GM12878 (cell line): ENCODE results near the gene DPAGT1. TPM values are rescaled to one million over a fixed set of nuclear protein-coding genes. Genes with fewer than 3 reads are reported as not detected.

Experiments used
- ATAC-seq: fragments of 200-7000 bp; cut with Tn5 transposase; 3 replicates; pipeline ENCODE4 v1.9.1; 2020; ENCODE audit warnings: mild to moderate bottlenecking, moderate library complexity
- BruUV-seq: library from RNA; stranded (reverse); fragments of 400-500 nt; replicated peaks from 2 replicates; lab custom pipeline; 2021; lab: Mats Ljungman, UMichigan
- CTCF ChIA-PET: fragments of 300-600 bp; sonication (Branson Sonifier 250); formaldehyde crosslinking; extraction: SDS; loops from one replicate; lab custom pipeline; 2021; ENCODE audit warnings: inconsistent platforms; lab: Yijun Ruan, JAX
- POLR2A ChIA-PET: fragments of 350-600 bp; formaldehyde crosslinking; extraction: SDS; loops from one replicate; lab custom pipeline; 2021; ENCODE audit warnings: inconsistent platforms; lab: Charles Lee
- RAD21 ChIA-PET: fragments of 300-600 bp; sonication (Branson Sonifier 250); formaldehyde crosslinking; loops from one replicate; lab custom pipeline; 2023; ENCODE audit warnings: antibody characterized with exemption; ENCODE audit not compliant: unreplicated experiment; lab: Charles Lee
- SMC1A ChIA-PET: fragments of 300-600 bp; sonication (Branson Sonifier 250); formaldehyde crosslinking; loops from one replicate; lab custom pipeline; 2023; ENCODE audit not compliant: unreplicated experiment, uncharacterized antibody; lab: Charles Lee
- DNase-seq: peaks from one replicate; pipeline ENCODE4 v3.0.0-alpha.2; 2011; ENCODE audit warnings: low read depth, low spot score
- FAIRE-seq: peaks from 3 replicates; lab custom pipeline; 2011; peaks lifted over from hg19 to GRCh38; lab: Jason Lieb, UNC
- H2AFZ ChIP-seq: 2 replicates; pipeline ENCODE4 v1.6.0; 2011; ENCODE audit warnings: low read depth, low read length, control low read depth; ENCODE audit not compliant: control insufficient read depth
- H3K27ac ChIP-seq: 2 replicates; pipeline ENCODE4 v1.5.1; 2011; ENCODE audit warnings: control low read depth; ENCODE audit not compliant: control insufficient read depth, insufficient read depth
- H3K27me3 ChIP-seq, 2 experiments: replicated peaks in 1 of 2; 2 replicates each; pipeline versions ENCODE4 v1.6.0 to v1.6.1; 2011; ENCODE audit warnings: low read length in 1 of 2; ENCODE audit not compliant: control insufficient read depth in 2 of 2, insufficient read depth in 2 of 2
- H3K36me3 ChIP-seq, 2 experiments: 2 replicates each; pipeline ENCODE4 v1.5.1; 2011; ENCODE audit warnings: low read length in 1 of 2; ENCODE audit not compliant: control insufficient read depth in 2 of 2, insufficient read depth in 2 of 2
- H3K4me1 ChIP-seq: 2 replicates; pipeline ENCODE4 v1.6.1; 2011; ENCODE audit warnings: mild to moderate bottlenecking, low read length, moderate library complexity, mixed read lengths; ENCODE audit not compliant: control insufficient read depth, insufficient read depth
- H3K4me2 ChIP-seq: 2 replicates; pipeline ENCODE4 v1.6.0; 2011; ENCODE audit warnings: control low read depth; ENCODE audit not compliant: control insufficient read depth, insufficient read depth
- H3K4me3 ChIP-seq: fragments of 200-600 bp; sonication (generic); 2 replicates; pipeline ENCODE4 v1.5.1; 2016
- H3K79me2 ChIP-seq: 2 replicates; pipeline ENCODE4 v1.6.0; 2011; ENCODE audit warnings: low read length; ENCODE audit not compliant: control insufficient read depth, insufficient read depth
- H3K9ac ChIP-seq: 2 replicates; pipeline ENCODE4 v1.8.0; 2011; ENCODE audit warnings: low read length, control low read depth, mixed read lengths; ENCODE audit not compliant: control insufficient read depth, insufficient read depth
- H3K9me3 ChIP-seq: replicated peaks from 3 replicates; pipeline ENCODE4 v1.5.1; 2011; ENCODE audit warnings: mild to moderate bottlenecking, low read length; ENCODE audit not compliant: control insufficient read depth, insufficient read depth
- H4K20me1 ChIP-seq: 2 replicates; pipeline ENCODE4 v1.6.0; 2011; ENCODE audit not compliant: control insufficient read depth, insufficient read depth
- CBFB ChIP-seq: IDR thresholded peaks from 2 replicates; pipeline ENCODE4 v1.6.1; 2016; ENCODE audit warnings: antibody characterized with exemption, low read depth
- CREM ChIP-seq: IDR thresholded peaks from 2 replicates; pipeline ENCODE4 v1.6.1; 2014; ENCODE audit warnings: antibody characterized with exemption, low read depth
- DPF2 ChIP-seq: fragments of 450-650 bp; IDR thresholded peaks from 2 replicates; pipeline ENCODE4 v1.6.1; 2017; ENCODE audit warnings: mild to moderate bottlenecking
- ESRRA ChIP-seq: IDR thresholded peaks from 2 replicates; pipeline ENCODE4 v1.6.1; 2012; ENCODE audit warnings: mild to moderate bottlenecking, low read length, improper control_type of control experiment
- FOS ChIP-seq: IDR thresholded peaks from 3 replicates; pipeline ENCODE4 v1.6.1; 2011; ENCODE audit warnings: borderline replicate concordance; ENCODE audit not compliant: insufficient read length; ENCODE audit errors: extremely low read depth
- HDAC2 ChIP-seq: fragments of 200-600 bp; sonication (generic); IDR thresholded peaks from 2 replicates; pipeline ENCODE4 v1.6.1; 2017
- MEF2A ChIP-seq: IDR thresholded peaks from 2 replicates; pipeline ENCODE4 v1.6.1; 2011; ENCODE audit warnings: low read depth, mild to moderate bottlenecking, low read length, moderate library complexity; ENCODE audit not compliant: insufficient read depth
- MYC ChIP-seq: IDR thresholded peaks from 2 replicates; pipeline ENCODE4 v1.6.1; 2011; ENCODE audit warnings: mild to moderate bottlenecking, low read length, moderate library complexity, inconsistent platforms; ENCODE audit not compliant: insufficient read depth, insufficient replicate concordance, insufficient read length, severe bottlenecking
- NR2C2 ChIP-seq: IDR thresholded peaks from 2 replicates; pipeline ENCODE4 v1.6.1; 2011; ENCODE audit warnings: borderline replicate concordance, low read depth; ENCODE audit not compliant: control insufficient read depth, insufficient read length
- RAD21 ChIP-seq: IDR thresholded peaks from 2 replicates; pipeline ENCODE4 v1.6.1; 2011; ENCODE audit warnings: mild to moderate bottlenecking, low read depth, low read length, moderate library complexity; ENCODE audit not compliant: insufficient read depth
- SMAD1 ChIP-seq: fragments of 450-650 bp; IDR thresholded peaks from 2 replicates; pipeline ENCODE4 v1.6.1; 2018; ENCODE audit warnings: mild to moderate bottlenecking, low read depth; ENCODE audit not compliant: partially characterized antibody
- SMARCA5 ChIP-seq: fragments of 450-650 bp; IDR thresholded peaks from 2 replicates; pipeline ENCODE4 v1.6.1; 2017; ENCODE audit warnings: mild to moderate bottlenecking
- SRF ChIP-seq, 2 experiments: IDR thresholded peaks; 2 replicates each; pipeline ENCODE4 v1.6.1; 2011; ENCODE audit warnings: low read depth in 2 of 2, low read length in 2 of 2, mild to moderate bottlenecking in 1 of 2, moderate library complexity in 1 of 2
- ZBED1 ChIP-seq: IDR thresholded peaks from 2 replicates; pipeline ENCODE4 v1.6.1; 2016; ENCODE audit warnings: borderline replicate concordance
- whole genome bisulfite sequencing: methylation state at CpG from one replicate; pipeline ENCODE4 v1.1.6; 2016; ENCODE audit warnings: low lambda C conversion rate; ENCODE audit not compliant: insufficient replicate concordance, insufficient coverage; ENCODE audit errors: missing lambda C conversion rate; 5-methylcytosine and 5-hydroxymethylcytosine counted together
- in situ Hi-C: fragments of 300-500 bp; cut with MboI; formaldehyde crosslinking; loops from 9 replicates; pipeline ENCODE4 v1.14.3; 2018; ENCODE audit warnings: mixed read lengths
- intact Hi-C: fragments of 100-400 bp; cut with micrococcal nuclease; formaldehyde crosslinking; loops from one replicate; pipeline ENCODE4 v1.14.2; 2022; ENCODE audit not compliant: unreplicated experiment
- polyA plus RNA-seq, 11 experiments: library from polyadenylated mRNA; depleted of rRNA in 4 of 11; unstranded in 6 of 11; stranded (reverse) in 5 of 11; fragments of >200 nt; fragmentation: Nextera tagmentation in 4 of 11; fragmentation: Illumina TruSeq in 1 of 11; extraction: Ambion mirVana in 4 of 11; extraction: Trizol in 1 of 11; gene quantifications; 1 replicate in 1 of 11; 2 replicates in 10 of 11; pipeline versions ENCODE4 v1.2.1 to v1.2.3, GENCODE V29; 2011 to 2016; ENCODE audit warnings: inconsistent platforms in 2 of 11, missing spikeins in 2 of 11, low read depth in 1 of 11
- total RNA-seq, 4 experiments: library from RNA; depleted of rRNA in 3 of 4; stranded (reverse); fragments of >200 nt in 3 of 4; fragmentation: Illumina TruSeq in 1 of 4; extraction: Trizol in 1 of 4; gene quantifications; 2 replicates each; pipeline versions ENCODE4 v1.2.1 to v1.2.3, GENCODE V29; 2013 to 2021
- TF ChIP-seq, protein P1 (sequence below): IDR thresholded peaks from 2 replicates; pipeline ENCODE4 v1.6.1; 2012; ENCODE audit warnings: low read depth, low read length, improper control_type of control experiment
- TF ChIP-seq, protein P2 (sequence below): fragments of 450-650 bp; formaldehyde crosslinking; IDR thresholded peaks from 2 replicates; pipeline ENCODE4 v1.5.0; 2022; ENCODE audit warnings: mild to moderate bottlenecking, missing genetic modification characterization
- TF ChIP-seq, protein P3 (sequence below): fragments of 450-650 bp; formaldehyde crosslinking; IDR thresholded peaks from 2 replicates; pipeline ENCODE4 v1.4.0; 2020; ENCODE audit warnings: mild to moderate bottlenecking, moderate library complexity

Gene DPAGT1
- total and polyA plus RNA-seq, 10 of the 15 experiments (the other 5 are each of a cell fraction or from before 2014, with no cell fraction given) = 20.5 to 95.6 (median 54.3) TPM

DNA sequence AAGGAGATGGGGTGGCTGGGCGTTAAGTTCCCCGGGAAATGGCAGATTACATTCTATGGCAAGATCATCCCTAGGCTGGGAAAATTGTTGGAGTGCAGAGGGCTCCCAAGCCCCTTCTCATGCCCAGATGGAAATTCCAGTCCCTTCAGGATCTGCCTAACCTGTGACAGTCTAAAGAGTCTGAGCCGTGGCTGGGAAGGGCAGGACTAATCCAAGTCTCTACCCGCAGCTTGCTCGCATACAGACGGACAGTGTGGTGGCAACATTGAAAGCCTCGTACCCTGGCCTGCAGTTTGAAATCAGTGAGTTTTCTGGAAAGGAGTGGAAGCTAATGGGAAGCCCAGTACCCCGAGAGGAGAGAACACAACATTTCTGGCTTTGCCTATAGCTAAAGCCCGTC, 13.2 kb downstream of the DPAGT1 start (continued):
- TF ChIP-seq ESRRA (no peak), SMARCA5 (no peak), HDAC2 (no peak), CREM (no peak), MEF2A (no peak), CBFB (no peak)
- TF ChIP-seq, protein P1, sequence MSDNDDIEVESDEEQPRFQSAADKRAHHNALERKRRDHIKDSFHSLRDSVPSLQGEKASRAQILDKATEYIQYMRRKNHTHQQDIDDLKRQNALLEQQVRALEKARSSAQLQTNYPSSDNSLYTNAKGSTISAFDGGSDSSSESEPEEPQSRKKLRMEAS = no peak
- TF ChIP-seq, all 136 proteins: peak for 0

DNA sequence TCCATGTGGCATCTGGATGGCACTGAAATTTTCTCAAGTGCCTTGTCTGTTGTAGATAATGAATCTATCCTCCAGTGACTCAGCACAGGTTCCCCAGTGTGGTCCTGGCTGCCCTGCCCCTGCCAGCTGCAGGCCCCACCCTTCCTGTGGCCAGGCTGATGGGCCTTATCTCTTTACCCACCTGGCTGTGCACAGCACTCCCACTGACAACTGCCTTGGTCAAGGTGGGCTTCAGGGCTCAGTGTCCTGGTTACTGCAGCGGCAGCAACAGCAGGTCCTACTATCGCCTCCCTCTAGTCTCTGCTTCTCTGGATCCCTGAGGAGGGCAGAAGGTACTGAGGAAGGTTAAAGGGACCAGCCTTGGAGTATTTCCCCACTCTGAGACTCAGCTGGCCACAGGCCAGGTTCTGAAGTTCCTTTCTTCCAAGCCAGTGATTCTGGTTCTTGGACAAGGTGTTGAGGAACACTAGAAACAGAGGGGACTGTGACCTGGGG, 13.9 kb downstream of the DPAGT1 start:
- no peaks in the 10 kb centered on the region for H4K20me1 ChIP-seq
- H3K4me1 ChIP-seq = peaks cover 18% of the 10 kb centered on the region
- no peaks in the 10 kb centered on the region for H3K9me3 ChIP-seq
- no peak overlapping the region for H3K27ac ChIP-seq
- H3K9ac ChIP-seq = no peak overlapping the region
- DNase-seq (no peak), ATAC-seq (no peak), FAIRE-seq (no peak)
- peaks cover 20% of the 10 kb centered on the region for H3K79me2 ChIP-seq
- no peak overlapping the region for H3K4me2 ChIP-seq
- no TSS peak for BruUV-seq
- WGBS = 97% methylated on average over 2 of the region's 2 CpGs
- no peak overlapping the region for H2AFZ ChIP-seq
- no peak overlapping the region for H3K4me3 ChIP-seq
- ChIA-PET SMC1A (no interaction called here), POLR2A (interaction anchor here (4.9 to 5.4 kb wide), 2 partner anchors 9 to 21 kb away, joined by 48 to 69 read pairs; partner anchors contain the start of gene VPS11), CTCF (no interaction called here), RAD21 (no interaction called here)
- H3K36me3 ChIP-seq = peaks cover 2 to 4% of the 10 kb centered on the region in 2 experiments
- H3K27me3 ChIP-seq = no peaks in the 10 kb centered on the region
- in situ Hi-C loops = no loop called here
- intact Hi-C loops = no loop called here
- TF ChIP-seq ZBED1 (no peak), RAD21 (no peak), FOS (no peak), ESRRA (no peak), MYC (no peak), NR2C2 (no peak), DPF2 (no peak), SRF (IDR thresholded peaks at IDR 0.05; ENCODE audit: low read depth in 2 of 2, low read length in 2 of 2) (no peak), SMAD1 (no peak)
- TF ChIP-seq, protein P2, sequence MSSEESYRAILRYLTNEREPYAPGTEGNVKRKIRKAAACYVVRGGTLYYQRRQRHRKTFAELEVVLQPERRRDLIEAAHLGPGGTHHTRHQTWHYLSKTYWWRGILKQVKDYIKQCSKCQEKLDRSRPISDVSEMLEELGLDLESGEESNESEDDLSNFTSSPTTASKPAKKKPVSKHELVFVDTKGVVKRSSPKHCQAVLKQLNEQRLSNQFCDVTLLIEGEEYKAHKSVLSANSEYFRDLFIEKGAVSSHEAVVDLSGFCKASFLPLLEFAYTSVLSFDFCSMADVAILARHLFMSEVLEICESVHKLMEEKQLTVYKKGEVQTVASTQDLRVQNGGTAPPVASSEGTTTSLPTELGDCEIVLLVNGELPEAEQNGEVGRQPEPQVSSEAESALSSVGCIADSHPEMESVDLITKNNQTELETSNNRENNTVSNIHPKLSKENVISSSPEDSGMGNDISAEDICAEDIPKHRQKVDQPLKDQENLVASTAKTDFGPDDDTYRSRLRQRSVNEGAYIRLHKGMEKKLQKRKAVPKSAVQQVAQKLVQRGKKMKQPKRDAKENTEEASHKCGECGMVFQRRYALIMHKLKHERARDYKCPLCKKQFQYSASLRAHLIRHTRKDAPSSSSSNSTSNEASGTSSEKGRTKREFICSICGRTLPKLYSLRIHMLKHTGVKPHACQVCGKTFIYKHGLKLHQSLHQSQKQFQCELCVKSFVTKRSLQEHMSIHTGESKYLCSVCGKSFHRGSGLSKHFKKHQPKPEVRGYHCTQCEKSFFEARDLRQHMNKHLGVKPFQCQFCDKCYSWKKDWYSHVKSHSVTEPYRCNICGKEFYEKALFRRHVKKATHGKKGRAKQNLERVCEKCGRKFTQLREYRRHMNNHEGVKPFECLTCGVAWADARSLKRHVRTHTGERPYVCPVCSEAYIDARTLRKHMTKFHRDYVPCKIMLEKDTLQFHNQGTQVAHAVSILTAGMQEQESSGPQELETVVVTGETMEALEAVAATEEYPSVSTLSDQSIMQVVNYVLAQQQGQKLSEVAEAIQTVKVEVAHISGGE (CRISPR knock-in tag) = no peak
- TF ChIP-seq, protein P3, sequence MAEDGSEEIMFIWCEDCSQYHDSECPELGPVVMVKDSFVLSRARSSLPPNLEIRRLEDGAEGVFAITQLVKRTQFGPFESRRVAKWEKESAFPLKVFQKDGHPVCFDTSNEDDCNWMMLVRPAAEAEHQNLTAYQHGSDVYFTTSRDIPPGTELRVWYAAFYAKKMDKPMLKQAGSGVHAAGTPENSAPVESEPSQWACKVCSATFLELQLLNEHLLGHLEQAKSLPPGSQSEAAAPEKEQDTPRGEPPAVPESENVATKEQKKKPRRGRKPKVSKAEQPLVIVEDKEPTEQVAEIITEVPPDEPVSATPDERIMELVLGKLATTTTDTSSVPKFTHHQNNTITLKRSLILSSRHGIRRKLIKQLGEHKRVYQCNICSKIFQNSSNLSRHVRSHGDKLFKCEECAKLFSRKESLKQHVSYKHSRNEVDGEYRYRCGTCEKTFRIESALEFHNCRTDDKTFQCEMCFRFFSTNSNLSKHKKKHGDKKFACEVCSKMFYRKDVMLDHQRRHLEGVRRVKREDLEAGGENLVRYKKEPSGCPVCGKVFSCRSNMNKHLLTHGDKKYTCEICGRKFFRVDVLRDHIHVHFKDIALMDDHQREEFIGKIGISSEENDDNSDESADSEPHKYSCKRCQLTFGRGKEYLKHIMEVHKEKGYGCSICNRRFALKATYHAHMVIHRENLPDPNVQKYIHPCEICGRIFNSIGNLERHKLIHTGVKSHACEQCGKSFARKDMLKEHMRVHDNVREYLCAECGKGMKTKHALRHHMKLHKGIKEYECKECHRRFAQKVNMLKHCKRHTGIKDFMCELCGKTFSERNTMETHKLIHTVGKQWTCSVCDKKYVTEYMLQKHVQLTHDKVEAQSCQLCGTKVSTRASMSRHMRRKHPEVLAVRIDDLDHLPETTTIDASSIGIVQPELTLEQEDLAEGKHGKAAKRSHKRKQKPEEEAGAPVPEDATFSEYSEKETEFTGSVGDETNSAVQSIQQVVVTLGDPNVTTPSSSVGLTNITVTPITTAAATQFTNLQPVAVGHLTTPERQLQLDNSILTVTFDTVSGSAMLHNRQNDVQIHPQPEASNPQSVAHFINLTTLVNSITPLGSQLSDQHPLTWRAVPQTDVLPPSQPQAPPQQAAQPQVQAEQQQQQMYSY (CRISPR knock-in tag) = no peak
